Measurements from ENCODE around the gene NFKBIE.
"Not testable (repeated sequence)": the region's sequence is repeated elsewhere in the genome, so short reads cannot be mapped to it uniquely, and the experiment has no call there.

NFKBIE gene

DNA sequence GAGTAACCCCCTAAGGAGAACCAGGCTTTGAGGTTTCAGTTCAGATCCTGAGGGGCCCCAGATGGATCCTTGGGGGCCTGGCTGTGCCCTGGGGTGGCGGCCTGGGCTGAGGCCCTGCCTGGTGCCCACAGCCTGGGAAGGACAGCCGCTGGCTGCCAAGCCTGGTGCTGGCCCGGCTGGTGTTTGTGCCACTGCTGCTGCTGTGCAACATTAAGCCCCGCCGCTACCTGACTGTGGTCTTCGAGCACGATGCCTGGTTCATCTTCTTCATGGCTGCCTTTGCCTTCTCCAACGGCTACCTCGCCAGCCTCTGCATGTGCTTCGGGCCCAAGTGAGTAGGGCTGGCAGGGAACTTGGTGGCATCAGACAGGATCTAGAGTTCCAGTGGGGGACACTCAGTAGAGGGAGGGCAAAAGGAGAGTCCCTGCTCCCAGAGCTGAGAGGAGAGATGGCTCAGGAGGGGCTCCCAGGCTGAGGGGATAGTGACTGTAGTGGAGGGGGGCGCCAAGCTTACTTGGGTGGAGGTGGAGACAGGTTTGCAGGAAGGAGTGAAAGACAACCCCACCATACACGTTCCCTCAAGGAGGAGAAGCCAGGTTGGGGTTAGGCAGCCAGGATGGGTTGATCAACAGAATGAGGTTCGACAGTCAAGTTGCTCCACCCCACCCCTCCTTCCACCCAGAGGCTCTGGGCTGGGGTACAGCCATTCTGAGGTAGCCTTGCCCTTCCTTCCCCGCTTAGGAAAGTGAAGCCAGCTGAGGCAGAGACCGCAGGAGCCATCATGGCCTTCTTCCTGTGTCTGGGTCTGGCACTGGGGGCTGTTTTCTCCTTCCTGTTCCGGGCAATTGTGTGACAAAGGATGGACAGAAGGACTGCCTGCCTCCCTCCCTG lies 32.4 kb downstream of the NFKBIE start:
- TF ChIP-seq, protein P1, sequence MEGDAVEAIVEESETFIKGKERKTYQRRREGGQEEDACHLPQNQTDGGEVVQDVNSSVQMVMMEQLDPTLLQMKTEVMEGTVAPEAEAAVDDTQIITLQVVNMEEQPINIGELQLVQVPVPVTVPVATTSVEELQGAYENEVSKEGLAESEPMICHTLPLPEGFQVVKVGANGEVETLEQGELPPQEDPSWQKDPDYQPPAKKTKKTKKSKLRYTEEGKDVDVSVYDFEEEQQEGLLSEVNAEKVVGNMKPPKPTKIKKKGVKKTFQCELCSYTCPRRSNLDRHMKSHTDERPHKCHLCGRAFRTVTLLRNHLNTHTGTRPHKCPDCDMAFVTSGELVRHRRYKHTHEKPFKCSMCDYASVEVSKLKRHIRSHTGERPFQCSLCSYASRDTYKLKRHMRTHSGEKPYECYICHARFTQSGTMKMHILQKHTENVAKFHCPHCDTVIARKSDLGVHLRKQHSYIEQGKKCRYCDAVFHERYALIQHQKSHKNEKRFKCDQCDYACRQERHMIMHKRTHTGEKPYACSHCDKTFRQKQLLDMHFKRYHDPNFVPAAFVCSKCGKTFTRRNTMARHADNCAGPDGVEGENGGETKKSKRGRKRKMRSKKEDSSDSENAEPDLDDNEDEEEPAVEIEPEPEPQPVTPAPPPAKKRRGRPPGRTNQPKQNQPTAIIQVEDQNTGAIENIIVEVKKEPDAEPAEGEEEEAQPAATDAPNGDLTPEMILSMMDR (IDR thresholded peaks at IDR 0.05; ENCODE audit: insufficient read depth, low read depth, low read length, missing control alignments), result no peak
- H3K4me3 ChIP-seq (ENCODE audit: low read length), result no peak overlapping the region
- DNase-seq (ENCODE audit: low read depth), result no peak

DNA sequence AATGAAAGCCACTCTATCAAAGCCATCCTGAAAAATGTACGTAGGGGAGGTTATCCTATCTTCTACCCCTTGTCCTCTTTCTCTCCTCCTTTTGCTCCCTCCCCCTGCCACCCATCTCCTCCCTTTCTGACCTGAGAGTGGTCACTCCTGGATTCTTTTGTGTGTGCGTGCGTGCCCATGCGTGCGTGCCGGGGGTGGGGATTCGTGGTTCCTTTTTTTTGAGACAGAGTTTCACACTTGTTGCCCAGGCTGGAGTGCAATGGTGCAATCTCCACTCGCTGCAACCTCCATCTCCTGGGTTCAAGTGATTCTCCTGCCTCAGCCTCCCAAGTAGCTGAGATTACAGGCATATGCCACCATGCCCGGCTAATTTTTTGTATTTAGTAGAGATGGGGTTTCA lies 33.9 kb downstream of the NFKBIE start:
- H3K4me3 ChIP-seq (ENCODE audit: low read length); DNase-seq (ENCODE audit: low read depth): not testable (repeated sequence)

DNA sequence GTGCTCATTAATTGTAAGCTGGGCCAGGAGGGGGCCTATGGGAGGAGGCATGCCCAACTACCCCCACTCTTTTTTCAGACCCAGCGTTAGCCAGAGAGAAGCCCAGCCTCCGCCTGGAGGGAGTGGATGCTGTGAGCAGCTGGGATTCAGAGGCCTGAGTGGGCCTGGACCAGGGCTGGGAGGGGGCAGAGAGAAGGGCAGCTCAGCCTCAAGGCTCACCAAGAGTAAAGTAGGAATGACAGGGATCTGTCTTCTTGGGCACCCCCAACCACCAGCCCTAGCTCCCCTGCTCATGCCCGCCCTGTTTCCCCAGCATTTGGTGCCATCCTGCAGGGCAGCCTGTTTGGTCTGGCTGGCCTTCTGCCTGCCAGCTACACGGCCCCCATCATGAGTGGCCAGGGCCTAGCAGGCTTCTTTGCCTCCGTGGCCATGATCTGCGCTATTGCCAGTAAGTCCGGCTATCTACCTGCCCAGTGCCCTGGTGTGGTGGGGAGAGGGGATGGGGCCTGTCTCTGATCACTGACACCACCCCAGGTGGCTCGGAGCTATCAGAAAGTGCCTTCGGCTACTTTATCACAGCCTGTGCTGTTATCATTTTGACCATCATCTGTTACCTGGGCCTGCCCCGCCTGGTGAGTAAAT lies 35.2 kb downstream of the NFKBIE start:
- no peak for DNase-seq (ENCODE audit: low read depth)
- no peak overlapping the region for H3K4me3 ChIP-seq (ENCODE audit: low read length)
- TF ChIP-seq, protein P1 (IDR thresholded peaks at IDR 0.05; ENCODE audit: insufficient read depth, low read depth, low read length, missing control alignments), result no peak

DNA sequence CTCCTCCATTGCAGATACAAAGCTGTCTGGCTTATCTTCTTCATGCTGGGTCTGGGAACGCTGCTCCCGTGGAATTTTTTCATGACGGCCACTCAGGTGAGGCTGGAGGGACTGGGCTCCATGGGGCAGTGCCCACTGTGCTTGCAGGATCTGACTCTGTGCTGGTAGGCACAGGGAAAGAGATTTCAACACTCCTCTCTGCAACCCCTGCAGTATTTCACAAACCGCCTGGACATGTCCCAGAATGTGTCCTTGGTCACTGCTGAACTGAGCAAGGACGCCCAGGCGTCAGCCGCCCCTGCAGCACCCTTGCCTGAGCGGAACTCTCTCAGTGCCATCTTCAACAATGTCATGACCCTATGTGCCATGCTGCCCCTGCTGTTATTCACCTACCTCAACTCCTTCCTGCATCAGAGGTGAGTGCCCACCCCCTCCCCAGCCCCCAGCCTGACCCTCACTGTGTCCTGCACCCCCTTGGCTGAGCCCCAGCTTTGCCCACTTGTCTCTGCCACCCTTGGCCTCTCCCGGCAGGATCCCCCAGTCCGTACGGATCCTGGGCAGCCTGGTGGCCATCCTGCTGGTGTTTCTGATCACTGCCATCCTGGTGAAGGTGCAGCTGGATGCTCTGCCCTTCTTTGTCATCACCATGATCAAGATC lies 35.8 kb downstream of the NFKBIE start:
- TF ChIP-seq, protein P1 (IDR thresholded peaks at IDR 0.05; ENCODE audit: insufficient read depth, low read depth, low read length, missing control alignments), result no peak
- no peak overlapping the region for H3K4me3 ChIP-seq (ENCODE audit: low read length)
- DNase-seq (ENCODE audit: low read depth), result no peak

DNA sequence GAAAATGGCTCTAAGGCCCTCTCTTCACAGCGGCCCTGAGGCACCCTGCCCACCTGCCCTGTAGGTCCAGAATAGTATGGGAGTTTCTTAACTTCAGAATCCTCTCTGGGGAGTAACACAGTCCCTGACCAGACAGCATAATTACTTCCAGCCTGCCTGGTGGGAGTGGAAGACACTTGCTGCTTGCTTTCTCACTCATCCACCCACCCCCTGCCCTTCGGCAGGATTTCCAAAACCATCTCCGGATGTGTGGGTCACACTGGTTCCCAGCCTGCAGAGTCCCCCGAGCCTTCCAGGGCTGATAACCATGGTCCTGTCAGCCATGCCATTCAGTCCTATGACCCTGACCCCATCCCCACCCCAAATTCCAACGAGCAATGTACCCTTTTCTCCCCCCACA lies 36.5 kb downstream of the NFKBIE start:
- TF ChIP-seq, protein P1 (IDR thresholded peaks at IDR 0.05; ENCODE audit: insufficient read depth, low read depth, low read length, missing control alignments), result no peak
- H3K4me3 ChIP-seq (ENCODE audit: low read length), result no peak overlapping the region
- no peak for DNase-seq (ENCODE audit: low read depth)

DNA sequence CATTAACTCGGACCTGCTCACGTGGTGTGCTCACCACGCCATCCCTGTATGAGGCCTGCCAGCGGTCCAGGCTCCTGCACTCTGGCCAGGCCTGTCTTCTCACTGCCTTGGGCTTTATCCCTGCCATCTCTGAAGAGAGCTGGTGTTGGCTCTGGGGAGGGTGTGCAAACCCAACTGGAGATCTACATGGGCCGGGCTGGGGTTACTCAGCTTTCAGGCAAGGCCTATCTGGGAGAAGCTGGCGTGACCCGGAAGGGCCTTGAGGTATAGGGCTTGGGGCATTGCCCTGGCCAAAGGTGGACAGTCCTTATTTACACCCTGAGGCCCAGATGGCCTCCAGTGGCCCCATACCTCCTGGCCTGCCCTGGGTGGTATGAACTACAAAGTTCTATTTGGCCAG lies 36.9 kb downstream of the NFKBIE start:
- DNase-seq (ENCODE audit: low read depth), result no peak
- H3K4me3 ChIP-seq (ENCODE audit: low read length), result no peak overlapping the region
- TF ChIP-seq, protein P1 (IDR thresholded peaks at IDR 0.05; ENCODE audit: insufficient read depth, low read depth, low read length, missing control alignments), result no peak

DNA sequence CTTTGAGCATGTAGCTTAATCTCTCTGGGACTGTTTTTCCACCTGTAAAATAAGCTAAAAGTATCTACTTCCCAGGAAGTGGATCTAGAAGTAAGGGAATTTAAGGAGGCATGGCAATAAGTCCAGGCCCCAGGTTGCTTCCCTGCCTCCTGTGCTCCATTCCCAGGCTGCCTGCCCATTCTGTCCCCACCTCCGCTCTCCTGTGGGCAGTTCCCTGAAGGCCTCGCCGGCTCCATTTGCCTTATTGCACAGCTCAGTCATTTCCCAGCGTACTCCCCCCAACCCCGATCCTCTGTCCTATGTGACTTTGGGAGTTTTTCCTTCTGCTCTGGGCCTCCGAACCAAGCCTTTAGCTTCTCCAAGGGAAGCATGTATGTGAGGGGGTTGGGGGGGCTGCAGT lies 37.3 kb downstream of the NFKBIE start:
- H3K4me3 ChIP-seq (ENCODE audit: low read length), result no peak overlapping the region
- TF ChIP-seq, protein P1 (IDR thresholded peaks at IDR 0.05; ENCODE audit: insufficient read depth, low read depth, low read length, missing control alignments), result no peak
- no peak for DNase-seq (ENCODE audit: low read depth)
